ENCODE measurements around the gene ESRRA. TPM values are rescaled to one million over a fixed set of nuclear protein-coding genes. Genes with fewer than 3 reads are reported as not detected.

ESRRA gene
- total and polyA plus RNA-seq, 10 of the 15 experiments (the other 5 are each of a cell fraction or from before 2014, with no cell fraction given), result 0.32 to 48.9 (median 12.6) TPM

DNA sequence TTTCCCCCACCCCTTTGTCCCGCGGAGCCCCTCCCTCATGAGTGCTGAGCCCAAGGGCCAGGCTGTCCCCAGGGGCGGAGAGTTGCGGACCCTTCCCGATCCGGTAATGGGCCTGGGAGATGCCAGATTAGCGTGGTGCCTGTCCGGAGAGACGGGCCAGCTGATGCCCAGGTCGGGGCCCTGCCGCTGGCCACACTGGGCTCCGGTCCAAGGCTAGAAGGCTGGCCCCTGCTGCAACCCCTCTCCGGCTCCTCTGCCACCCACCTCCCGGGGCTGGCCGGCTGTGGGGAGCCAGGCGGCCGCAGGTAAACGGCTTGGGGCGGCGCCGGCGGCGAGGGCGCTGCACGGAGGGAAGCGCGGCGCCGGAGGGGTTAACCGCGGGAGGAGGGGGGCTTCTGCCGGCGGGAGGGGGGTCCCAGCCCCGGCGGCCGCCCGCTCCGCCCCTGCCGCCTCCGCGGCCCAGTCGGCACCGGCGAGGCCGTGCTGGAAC is 14.0 kb upstream of the ESRRA start, which contains the start of gene KCNK4:
Gene KCNK4 (plus strand): TSS at position 41 of the 490 bp plus-strand sequence. CDS start 1,717 bp downstream, outside the sequence.
- Histone ChIP-seq H3K4me1 (ENCODE audit: control insufficient read depth, insufficient read depth, low read length) (peaks cover 2% of the 10 kb centered on the region), H3K9me3 (replicated peaks; ENCODE audit: control insufficient read depth, insufficient read depth, low read length) (no peaks in the 10 kb centered on the region), H3K4me2 (ENCODE audit: control insufficient read depth, insufficient read depth) (peak within 1 kb of the TSS; percentile 48; the same call in 1 of the 2 replicates), H4K20me1 (ENCODE audit: control insufficient read depth, insufficient read depth) (no peaks in the 10 kb centered on the region; the same call in 1 of the 2 replicates), H3K79me2 (ENCODE audit: control insufficient read depth, insufficient read depth, low read length) (no peaks in the 10 kb centered on the region), H3K4me3 (no peak within 1 kb of the TSS), H3K9ac (ENCODE audit: control insufficient read depth, insufficient read depth, low read length) (no peak within 1 kb of the TSS), H3K27ac (ENCODE audit: control insufficient read depth, insufficient read depth) (no peak within 1 kb of the TSS), H2AFZ (ENCODE audit: control insufficient read depth, low read depth, low read length) (no peak within 1 kb of the TSS), H3K36me3 (ENCODE audit: control insufficient read depth in 2 of 2, insufficient read depth in 2 of 2, low read length in 1 of 2) (peaks cover 0 to 2% of the 10 kb centered on the region in 2 experiments; a peak in 2 of 4 replicates), H3K27me3 (replicated peaks in 1 of 2; ENCODE audit: control insufficient read depth in 2 of 2, insufficient read depth in 2 of 2, low read length in 1 of 2) (peaks cover 3 to 13% of the 10 kb centered on the region in 2 experiments)
- ChIA-PET RAD21 (ENCODE audit: unreplicated experiment) (no interaction called here), POLR2A (no interaction called here), SMC1A (ENCODE audit: uncharacterized antibody, unreplicated experiment) (no interaction called here), CTCF (no interaction called here)
- FAIRE-seq, result no peak
- no peak for DNase-seq (ENCODE audit: low read depth, low spot score)
- in situ Hi-C loops (cut with MboI) (no loop called here), intact Hi-C loops (cut with micrococcal nuclease; ENCODE audit: unreplicated experiment) (no loop called here)
- ATAC-seq, result no peak
- 20% methylated on average over 18 of the region's 45 CpGs for WGBS (ENCODE audit: insufficient coverage, insufficient replicate concordance, low lambda C conversion rate, missing lambda C conversion rate)
- BruUV-seq (replicated peaks), result no TSS peak
- TF ChIP-seq TCF3 (IDR thresholded peaks at IDR 0.05; ENCODE audit: borderline replicate concordance, insufficient read depth, low read depth, low read length) (no peak), RBBP5 (conservative IDR thresholded peaks at IDR 0.05) (no peak), STAT3 (IDR thresholded peaks at IDR 0.05; ENCODE audit: low read depth, low read length) (no peak), NFXL1 (IDR thresholded peaks at IDR 0.05; ENCODE audit: borderline replicate concordance) (no peak), POLR2A (IDR thresholded peaks at IDR 0.05; ENCODE audit: low read depth, low read length) (no peak), LARP7 (IDR thresholded peaks at IDR 0.05) (no peak), SREBF1 (IDR thresholded peaks at IDR 0.05; ENCODE audit: low read length) (no peak), NFYB (IDR thresholded peaks at IDR 0.05; ENCODE audit: insufficient read depth, low read depth, low read length) (no peak), SMARCA5 (IDR thresholded peaks at IDR 0.05) (no peak)
- TF ChIP-seq, protein P1, sequence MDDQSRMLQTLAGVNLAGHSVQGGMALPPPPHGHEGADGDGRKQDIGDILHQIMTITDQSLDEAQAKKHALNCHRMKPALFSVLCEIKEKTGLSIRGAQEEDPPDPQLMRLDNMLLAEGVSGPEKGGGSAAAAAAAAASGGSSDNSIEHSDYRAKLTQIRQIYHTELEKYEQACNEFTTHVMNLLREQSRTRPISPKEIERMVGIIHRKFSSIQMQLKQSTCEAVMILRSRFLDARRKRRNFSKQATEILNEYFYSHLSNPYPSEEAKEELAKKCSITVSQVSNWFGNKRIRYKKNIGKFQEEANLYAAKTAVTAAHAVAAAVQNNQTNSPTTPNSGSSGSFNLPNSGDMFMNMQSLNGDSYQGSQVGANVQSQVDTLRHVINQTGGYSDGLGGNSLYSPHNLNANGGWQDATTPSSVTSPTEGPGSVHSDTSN (IDR thresholded peaks at IDR 0.05; ENCODE audit: insufficient replicate concordance, low read depth, low read length), result no peak
- TF ChIP-seq, protein P2, sequence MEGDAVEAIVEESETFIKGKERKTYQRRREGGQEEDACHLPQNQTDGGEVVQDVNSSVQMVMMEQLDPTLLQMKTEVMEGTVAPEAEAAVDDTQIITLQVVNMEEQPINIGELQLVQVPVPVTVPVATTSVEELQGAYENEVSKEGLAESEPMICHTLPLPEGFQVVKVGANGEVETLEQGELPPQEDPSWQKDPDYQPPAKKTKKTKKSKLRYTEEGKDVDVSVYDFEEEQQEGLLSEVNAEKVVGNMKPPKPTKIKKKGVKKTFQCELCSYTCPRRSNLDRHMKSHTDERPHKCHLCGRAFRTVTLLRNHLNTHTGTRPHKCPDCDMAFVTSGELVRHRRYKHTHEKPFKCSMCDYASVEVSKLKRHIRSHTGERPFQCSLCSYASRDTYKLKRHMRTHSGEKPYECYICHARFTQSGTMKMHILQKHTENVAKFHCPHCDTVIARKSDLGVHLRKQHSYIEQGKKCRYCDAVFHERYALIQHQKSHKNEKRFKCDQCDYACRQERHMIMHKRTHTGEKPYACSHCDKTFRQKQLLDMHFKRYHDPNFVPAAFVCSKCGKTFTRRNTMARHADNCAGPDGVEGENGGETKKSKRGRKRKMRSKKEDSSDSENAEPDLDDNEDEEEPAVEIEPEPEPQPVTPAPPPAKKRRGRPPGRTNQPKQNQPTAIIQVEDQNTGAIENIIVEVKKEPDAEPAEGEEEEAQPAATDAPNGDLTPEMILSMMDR (IDR thresholded peaks at IDR 0.05 in 2 of 3, conservative IDR thresholded peaks at IDR 0.05 in 1 of 3; ENCODE audit: control insufficient read depth in 2 of 3, extremely low read depth in 1 of 3, insufficient read depth in 1 of 3, low read depth in 3 of 3, low read length in 3 of 3), result no peak
- TF ChIP-seq, protein P3, sequence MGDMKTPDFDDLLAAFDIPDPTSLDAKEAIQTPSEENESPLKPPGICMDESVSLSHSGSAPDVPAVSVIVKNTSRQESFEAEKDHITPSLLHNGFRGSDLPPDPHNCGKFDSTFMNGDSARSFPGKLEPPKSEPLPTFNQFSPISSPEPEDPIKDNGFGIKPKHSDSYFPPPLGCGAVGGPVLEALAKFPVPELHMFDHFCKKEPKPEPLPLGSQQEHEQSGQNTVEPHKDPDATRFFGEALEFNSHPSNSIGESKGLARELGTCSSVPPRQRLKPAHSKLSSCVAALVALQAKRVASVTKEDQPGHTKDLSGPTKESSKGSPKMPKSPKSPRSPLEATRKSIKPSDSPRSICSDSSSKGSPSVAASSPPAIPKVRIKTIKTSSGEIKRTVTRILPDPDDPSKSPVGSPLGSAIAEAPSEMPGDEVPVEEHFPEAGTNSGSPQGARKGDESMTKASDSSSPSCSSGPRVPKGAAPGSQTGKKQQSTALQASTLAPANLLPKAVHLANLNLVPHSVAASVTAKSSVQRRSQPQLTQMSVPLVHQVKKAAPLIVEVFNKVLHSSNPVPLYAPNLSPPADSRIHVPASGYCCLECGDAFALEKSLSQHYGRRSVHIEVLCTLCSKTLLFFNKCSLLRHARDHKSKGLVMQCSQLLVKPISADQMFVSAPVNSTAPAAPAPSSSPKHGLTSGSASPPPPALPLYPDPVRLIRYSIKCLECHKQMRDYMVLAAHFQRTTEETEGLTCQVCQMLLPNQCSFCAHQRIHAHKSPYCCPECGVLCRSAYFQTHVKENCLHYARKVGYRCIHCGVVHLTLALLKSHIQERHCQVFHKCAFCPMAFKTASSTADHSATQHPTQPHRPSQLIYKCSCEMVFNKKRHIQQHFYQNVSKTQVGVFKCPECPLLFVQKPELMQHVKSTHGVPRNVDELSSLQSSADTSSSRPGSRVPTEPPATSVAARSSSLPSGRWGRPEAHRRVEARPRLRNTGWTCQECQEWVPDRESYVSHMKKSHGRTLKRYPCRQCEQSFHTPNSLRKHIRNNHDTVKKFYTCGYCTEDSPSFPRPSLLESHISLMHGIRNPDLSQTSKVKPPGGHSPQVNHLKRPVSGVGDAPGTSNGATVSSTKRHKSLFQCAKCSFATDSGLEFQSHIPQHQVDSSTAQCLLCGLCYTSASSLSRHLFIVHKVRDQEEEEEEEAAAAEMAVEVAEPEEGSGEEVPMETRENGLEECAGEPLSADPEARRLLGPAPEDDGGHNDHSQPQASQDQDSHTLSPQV (IDR thresholded peaks at IDR 0.05), result no peak
- TF ChIP-seq, protein P4, sequence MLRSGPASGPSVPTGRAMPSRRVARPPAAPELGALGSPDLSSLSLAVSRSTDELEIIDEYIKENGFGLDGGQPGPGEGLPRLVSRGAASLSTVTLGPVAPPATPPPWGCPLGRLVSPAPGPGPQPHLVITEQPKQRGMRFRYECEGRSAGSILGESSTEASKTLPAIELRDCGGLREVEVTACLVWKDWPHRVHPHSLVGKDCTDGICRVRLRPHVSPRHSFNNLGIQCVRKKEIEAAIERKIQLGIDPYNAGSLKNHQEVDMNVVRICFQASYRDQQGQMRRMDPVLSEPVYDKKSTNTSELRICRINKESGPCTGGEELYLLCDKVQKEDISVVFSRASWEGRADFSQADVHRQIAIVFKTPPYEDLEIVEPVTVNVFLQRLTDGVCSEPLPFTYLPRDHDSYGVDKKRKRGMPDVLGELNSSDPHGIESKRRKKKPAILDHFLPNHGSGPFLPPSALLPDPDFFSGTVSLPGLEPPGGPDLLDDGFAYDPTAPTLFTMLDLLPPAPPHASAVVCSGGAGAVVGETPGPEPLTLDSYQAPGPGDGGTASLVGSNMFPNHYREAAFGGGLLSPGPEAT (IDR thresholded peaks at IDR 0.05; ENCODE audit: low read depth), result no peak
